ENCODE results near the gene GPR17.

DNA sequence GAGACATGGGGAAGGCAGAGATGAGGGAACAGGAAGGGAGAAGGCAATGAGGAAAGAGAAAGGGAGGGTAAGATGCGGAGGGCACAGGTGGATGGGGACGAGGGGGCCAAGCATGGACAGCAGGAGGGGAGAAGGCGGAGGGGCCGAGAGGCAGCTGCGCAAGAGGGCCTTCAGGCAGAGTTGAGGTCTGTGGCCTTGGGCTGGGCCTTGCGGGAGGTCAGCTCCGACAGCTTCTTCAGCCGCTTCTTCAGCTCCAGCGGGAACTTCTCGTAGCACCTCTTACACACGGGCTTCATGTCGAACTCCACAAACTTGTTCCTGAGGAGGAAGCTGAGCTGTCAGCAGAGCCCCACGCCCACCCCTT lies 6.9 kb upstream of the GPR17 start:
- TF ChIP-seq, protein P1, sequence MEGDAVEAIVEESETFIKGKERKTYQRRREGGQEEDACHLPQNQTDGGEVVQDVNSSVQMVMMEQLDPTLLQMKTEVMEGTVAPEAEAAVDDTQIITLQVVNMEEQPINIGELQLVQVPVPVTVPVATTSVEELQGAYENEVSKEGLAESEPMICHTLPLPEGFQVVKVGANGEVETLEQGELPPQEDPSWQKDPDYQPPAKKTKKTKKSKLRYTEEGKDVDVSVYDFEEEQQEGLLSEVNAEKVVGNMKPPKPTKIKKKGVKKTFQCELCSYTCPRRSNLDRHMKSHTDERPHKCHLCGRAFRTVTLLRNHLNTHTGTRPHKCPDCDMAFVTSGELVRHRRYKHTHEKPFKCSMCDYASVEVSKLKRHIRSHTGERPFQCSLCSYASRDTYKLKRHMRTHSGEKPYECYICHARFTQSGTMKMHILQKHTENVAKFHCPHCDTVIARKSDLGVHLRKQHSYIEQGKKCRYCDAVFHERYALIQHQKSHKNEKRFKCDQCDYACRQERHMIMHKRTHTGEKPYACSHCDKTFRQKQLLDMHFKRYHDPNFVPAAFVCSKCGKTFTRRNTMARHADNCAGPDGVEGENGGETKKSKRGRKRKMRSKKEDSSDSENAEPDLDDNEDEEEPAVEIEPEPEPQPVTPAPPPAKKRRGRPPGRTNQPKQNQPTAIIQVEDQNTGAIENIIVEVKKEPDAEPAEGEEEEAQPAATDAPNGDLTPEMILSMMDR (conservative IDR thresholded peaks at IDR 0.05 in 1 of 2, IDR thresholded peaks at IDR 0.05 in 1 of 2; ENCODE audit: extremely low read depth in 1 of 2, insufficient read depth in 1 of 2, low read depth in 1 of 2, low read length in 2 of 2) = no peak
- TF ChIP-seq EZH2 (IDR thresholded peaks at IDR 0.05; ENCODE audit: borderline replicate concordance, low read length) = no peak
